H1 (cell line): Measurements from ENCODE around the gene EDDM3A. TPM values are rescaled to one million over a fixed set of nuclear protein-coding genes. Genes with fewer than 3 reads are reported as not detected.

ENCODE experiments used
- CTCF ChIA-PET: fragments of 300-600 bp; sonication (Branson Sonifier 250); formaldehyde crosslinking; loops from one replicate; lab custom pipeline; 2021; ENCODE audit not compliant: partially characterized antibody; lab: Charles Lee
- POLR2A ChIA-PET: fragments of 300-600 bp; sonication (Branson Sonifier 250); formaldehyde crosslinking; loops from one replicate; lab custom pipeline; 2021; ENCODE audit warnings: inconsistent platforms; ENCODE audit not compliant: partially characterized antibody; lab: Charles Lee
- DNase-seq, 2 experiments: peaks; one replicate each; pipeline versions ENCODE4 v3.0.0 to v3.0.0-alpha.2; 2010 to 2022; ENCODE audit warnings: low spot score in 2 of 2, low read depth in 1 of 2, mixed read lengths in 1 of 2
- FAIRE-seq: peaks from 2 replicates; lab custom pipeline; 2011; peaks lifted over from hg19 to GRCh38; lab: Jason Lieb, UNC
- H2AFZ ChIP-seq: 2 replicates; pipeline ENCODE4 v1.8.1; 2012; ENCODE audit warnings: low read length, inconsistent platforms
- H2AK5ac ChIP-seq: 2 replicates; pipeline ENCODE4 v1.6.1; 2013; ENCODE audit warnings: low read depth, low read length
- H2BK120ac ChIP-seq: replicated peaks from 2 replicates; pipeline ENCODE3; 2013; ENCODE audit warnings: low read depth, low read length, inconsistent platforms
- H2BK12ac ChIP-seq: 2 replicates; pipeline ENCODE4 v1.6.1; 2013; ENCODE audit warnings: low read depth, low read length
- H2BK15ac ChIP-seq: 2 replicates; pipeline ENCODE4 v1.6.1; 2013; ENCODE audit warnings: low read length
- H2BK20ac ChIP-seq: 2 replicates; pipeline ENCODE4 v1.6.1; 2013; ENCODE audit warnings: low read length
- H2BK5ac ChIP-seq: 2 replicates; pipeline ENCODE4 v1.6.1; 2013; ENCODE audit warnings: low read depth, low read length
- H3K14ac ChIP-seq: 2 replicates; pipeline ENCODE4 v1.6.1; 2013; ENCODE audit warnings: inconsistent platforms; ENCODE audit not compliant: insufficient read length
- H3K18ac ChIP-seq: 2 replicates; pipeline ENCODE4 v1.6.1; 2013; ENCODE audit warnings: low read length; ENCODE audit errors: extremely low read depth
- H3K23ac ChIP-seq: 2 replicates; pipeline ENCODE4 v1.6.1; 2013; ENCODE audit warnings: inconsistent platforms; ENCODE audit not compliant: insufficient read length
- H3K23me2 ChIP-seq: 2 replicates; pipeline ENCODE4 v1.6.1; 2013; ENCODE audit warnings: low read depth, low read length
- H3K27ac ChIP-seq: 2 replicates; pipeline ENCODE4 v1.6.1; 2011; ENCODE audit warnings: low read depth, low read length, inconsistent platforms
- H3K27me3 ChIP-seq, 4 experiments: replicated peaks in 1 of 4; 1 replicate in 1 of 4; 2 replicates in 3 of 4; pipeline versions ENCODE4 v1.6.1 to v1.8.1; 2011 to 2013; ENCODE audit warnings: low read length in 3 of 4, mild to moderate bottlenecking in 3 of 4, inconsistent platforms in 2 of 4, mixed read lengths in 2 of 4, moderate library complexity in 1 of 4; ENCODE audit not compliant: control insufficient read depth in 3 of 4, insufficient read depth in 3 of 4; ENCODE audit errors: extremely low read depth in 1 of 4
- H3K36me3 ChIP-seq, 4 experiments: 2 replicates each; pipeline versions ENCODE4 v1.6.1 to v1.8.1; 2011 to 2013; ENCODE audit warnings: mild to moderate bottlenecking in 4 of 4, low read length in 3 of 4, moderate library complexity in 2 of 4, control low read depth in 1 of 4, inconsistent platforms in 1 of 4; ENCODE audit not compliant: insufficient read depth in 4 of 4, control insufficient read depth in 2 of 4
- H3K4ac ChIP-seq: replicated peaks from 2 replicates; pipeline ENCODE3; 2013; ENCODE audit warnings: low read length, low read depth, mixed read lengths, inconsistent platforms; ENCODE audit not compliant: insufficient read length
- H3K4me1 ChIP-seq, 4 experiments: replicated peaks in 1 of 4; 1 replicate in 1 of 4; 2 replicates in 3 of 4; pipeline versions ENCODE4 v1.6.1 to v1.8.1; 2011 to 2013; ENCODE audit warnings: low read length in 3 of 4, inconsistent platforms in 2 of 4, mixed read lengths in 1 of 4; ENCODE audit not compliant: insufficient read depth in 4 of 4, control insufficient read depth in 3 of 4
- H3K4me2 ChIP-seq, 2 experiments: 2 replicates each; pipeline versions ENCODE4 v1.6.1 to v1.8.1; 2011 to 2013; ENCODE audit warnings: low read depth in 2 of 2, low read length in 2 of 2, control low read depth in 1 of 2, inconsistent platforms in 1 of 2, mild to moderate bottlenecking in 1 of 2; ENCODE audit not compliant: insufficient read depth in 1 of 2
- H3K4me3 ChIP-seq, 4 experiments: fragments of 200-600, 300-600 bp in 1 of 4; sonication (generic), shearing (Covaris generic), sonication (Bioruptor Twin) in 1 of 4; 2 replicates each; pipeline versions ENCODE4 v1.5.1 to v1.8.1; 2011 to 2016; ENCODE audit warnings: low read length in 4 of 4, low read depth in 3 of 4, control low read depth in 2 of 4, inconsistent platforms in 2 of 4, mild to moderate bottlenecking in 2 of 4, mixed read lengths in 1 of 4, moderate library complexity in 1 of 4; ENCODE audit not compliant: insufficient read depth in 2 of 4; ENCODE audit errors: extremely low read depth in 1 of 4
- H3K56ac ChIP-seq: replicated peaks from 2 replicates; pipeline ENCODE3; 2013; ENCODE audit warnings: low read depth, mild to moderate bottlenecking, mixed read lengths, low read length, inconsistent platforms; ENCODE audit not compliant: insufficient read length
- H3K79me1 ChIP-seq: 2 replicates; pipeline ENCODE4 v1.6.1; 2013; ENCODE audit warnings: low read depth, low read length, control low read depth
- H3K79me2 ChIP-seq, 2 experiments: 2 replicates each; pipeline versions ENCODE4 v1.6.1 to v1.8.1; 2012 to 2013; ENCODE audit warnings: low read length in 2 of 2, mild to moderate bottlenecking in 2 of 2, inconsistent platforms in 1 of 2; ENCODE audit not compliant: insufficient read depth in 2 of 2, control insufficient read depth in 1 of 2
- H3K9ac ChIP-seq, 4 experiments: replicated peaks in 1 of 4; 1 replicate in 1 of 4; 2 replicates in 3 of 4; pipeline versions ENCODE4 v1.6.1 to v1.8.1; 2011 to 2013; ENCODE audit warnings: low read depth in 3 of 4, low read length in 3 of 4, control low read depth in 2 of 4, mild to moderate bottlenecking in 2 of 4, moderate library complexity in 2 of 4, inconsistent platforms in 1 of 4; ENCODE audit errors: extremely low read depth in 1 of 4
- H3K9me3 ChIP-seq, 2 experiments: 2 replicates each; pipeline versions ENCODE4 v1.6.1 to v1.8.1; 2012 to 2013; ENCODE audit warnings: mild to moderate bottlenecking in 2 of 2, moderate library complexity in 2 of 2, control low read depth in 1 of 2, inconsistent platforms in 1 of 2, low read depth in 1 of 2, low read length in 1 of 2, mixed read lengths in 1 of 2; ENCODE audit not compliant: insufficient read depth in 2 of 2
- H4K20me1 ChIP-seq, 2 experiments: replicated peaks in 1 of 2; 2 replicates each; pipeline versions ENCODE3 to v1.8.1; 2011 to 2013; ENCODE audit warnings: inconsistent platforms in 2 of 2, low read length in 2 of 2, mild to moderate bottlenecking in 1 of 2; ENCODE audit not compliant: insufficient read depth in 2 of 2, control insufficient read depth in 1 of 2
- H4K5ac ChIP-seq: 2 replicates; pipeline ENCODE4 v1.6.1; 2013; ENCODE audit warnings: low read length, low read depth, mixed read lengths, inconsistent platforms; ENCODE audit not compliant: insufficient read length
- H4K8ac ChIP-seq: 2 replicates; pipeline ENCODE4 v1.8.0; 2013; ENCODE audit warnings: mild to moderate bottlenecking, moderate library complexity, low read length, inconsistent platforms; ENCODE audit not compliant: insufficient read depth; ENCODE audit errors: extremely low read depth
- H4K91ac ChIP-seq: replicated peaks from 2 replicates; pipeline ENCODE3; 2013; ENCODE audit warnings: low read length, mixed read lengths, inconsistent platforms; ENCODE audit not compliant: insufficient read length
- BRCA1 ChIP-seq: IDR thresholded peaks from 2 replicates; pipeline ENCODE4 v1.6.1; 2012; ENCODE audit warnings: low read depth, low read length, improper control_type of control experiment
- CBX8 ChIP-seq: fragments of 300-800, 300-1000 bp; sonication (generic); IDR thresholded peaks from 2 replicates; pipeline ENCODE4 v1.7.1; 2016; ENCODE audit warnings: low read depth, low read length, borderline replicate concordance
- EP300 ChIP-seq, 2 experiments: IDR thresholded peaks; 1 replicate in 1 of 2; 2 replicates in 1 of 2; pipeline ENCODE4 v1.6.1; 2011 to 2012; ENCODE audit warnings: low read depth in 2 of 2, low read length in 2 of 2, mild to moderate bottlenecking in 2 of 2, borderline replicate concordance in 1 of 2, inconsistent platforms in 1 of 2, moderate library complexity in 1 of 2
- FOSL1 ChIP-seq: IDR thresholded peaks from 2 replicates; pipeline ENCODE4 v1.6.1; 2011; ENCODE audit warnings: mild to moderate bottlenecking, low read depth, low read length, moderate library complexity; ENCODE audit not compliant: insufficient read depth
- GTF2F1 ChIP-seq: IDR thresholded peaks from 2 replicates; pipeline ENCODE4 v1.6.1; 2012; ENCODE audit warnings: low read depth, low read length, improper control_type of control experiment, borderline replicate concordance
- HDAC6 ChIP-seq: IDR thresholded peaks from one replicate; pipeline ENCODE4 v1.7.1; 2012; ENCODE audit warnings: low read depth, mild to moderate bottlenecking, inconsistent platforms, low read length, moderate library complexity
- JUN ChIP-seq: IDR thresholded peaks from 2 replicates; pipeline ENCODE4 v1.6.1; 2011; ENCODE audit warnings: low read depth, mild to moderate bottlenecking, improper control_type of control experiment, low read length
- KDM1A ChIP-seq: fragments of 200-600, 300-600 bp; sonication (generic); IDR thresholded peaks from 2 replicates; pipeline ENCODE4 v1.7.1; 2016; ENCODE audit warnings: mild to moderate bottlenecking, low read length, borderline replicate concordance
- KDM4A ChIP-seq: IDR thresholded peaks from one replicate; pipeline ENCODE4 v1.7.1; 2012; ENCODE audit warnings: low read depth, mild to moderate bottlenecking, moderate library complexity, low read length, inconsistent platforms; ENCODE audit not compliant: severe bottlenecking
- KDM5A ChIP-seq: fragments of 200-600 bp; IDR thresholded peaks from 2 replicates; pipeline ENCODE4 v1.7.1; 2012; ENCODE audit warnings: mild to moderate bottlenecking, low read length, inconsistent platforms, mixed read lengths
- SP2 ChIP-seq: IDR thresholded peaks from 2 replicates; pipeline ENCODE4 v1.6.1; 2012; ENCODE audit warnings: mild to moderate bottlenecking, low read length, inconsistent platforms
- SRF ChIP-seq: IDR thresholded peaks from 2 replicates; pipeline ENCODE4 v1.6.1; 2011; ENCODE audit warnings: mild to moderate bottlenecking, low read depth, low read length, moderate library complexity
- WGBS, 2 experiments: shearing (Covaris generic) in 1 of 2; methylation state at CpG; one replicate each; pipeline versions ENCODE4 v1.1.6 to v1.1.7; 2013 to 2015; ENCODE audit warnings: low lambda C conversion rate in 2 of 2, mixed read lengths in 2 of 2, inconsistent platforms in 1 of 2, low coverage in 1 of 2, missing lambda C conversion rate in 1 of 2; ENCODE audit not compliant: insufficient replicate concordance in 2 of 2, insufficient coverage in 1 of 2, insufficient read length in 1 of 2; ENCODE audit errors: extremely low coverage in 1 of 2, missing lambda C conversion rate in 1 of 2; 5-methylcytosine and 5-hydroxymethylcytosine counted together
- polyA plus RNA-seq, 7 experiments: library from polyadenylated mRNA; depleted of rRNA in 3 of 7; stranded (reverse) in 5 of 7; unstranded in 2 of 7; fragments of >200 nt in 5 of 7; fragments of 200-250 nt in 2 of 7; gene quantifications; 1 replicate in 5 of 7; 2 replicates in 1 of 7; 4 replicates in 1 of 7; pipeline versions ENCODE4 v1.2.1 to v1.2.3, GENCODE V29; 2011 to 2013; ENCODE audit warnings: missing spikeins in 2 of 7, mixed read lengths in 2 of 7
- total RNA-seq: library from RNA; stranded (reverse); fragmentation: NEBNext Ultra II Directional; extraction: Animal tissue kit (Norgen Biotek cat#: 25700); gene quantifications from 2 replicates; pipeline ENCODE4 v1.2.1, GENCODE V29; 2021
- TF ChIP-seq, protein P1 (sequence below): IDR thresholded peaks from 2 replicates; pipeline ENCODE4 v1.6.1; 2012; ENCODE audit warnings: inconsistent platforms

The EDDM3A gene
- total and polyA plus RNA-seq, 2 of the 8 experiments (the other 6 are each of a cell fraction or from before 2014, with no cell fraction given) = 0.09 TPM; not detected in 1

DNA sequence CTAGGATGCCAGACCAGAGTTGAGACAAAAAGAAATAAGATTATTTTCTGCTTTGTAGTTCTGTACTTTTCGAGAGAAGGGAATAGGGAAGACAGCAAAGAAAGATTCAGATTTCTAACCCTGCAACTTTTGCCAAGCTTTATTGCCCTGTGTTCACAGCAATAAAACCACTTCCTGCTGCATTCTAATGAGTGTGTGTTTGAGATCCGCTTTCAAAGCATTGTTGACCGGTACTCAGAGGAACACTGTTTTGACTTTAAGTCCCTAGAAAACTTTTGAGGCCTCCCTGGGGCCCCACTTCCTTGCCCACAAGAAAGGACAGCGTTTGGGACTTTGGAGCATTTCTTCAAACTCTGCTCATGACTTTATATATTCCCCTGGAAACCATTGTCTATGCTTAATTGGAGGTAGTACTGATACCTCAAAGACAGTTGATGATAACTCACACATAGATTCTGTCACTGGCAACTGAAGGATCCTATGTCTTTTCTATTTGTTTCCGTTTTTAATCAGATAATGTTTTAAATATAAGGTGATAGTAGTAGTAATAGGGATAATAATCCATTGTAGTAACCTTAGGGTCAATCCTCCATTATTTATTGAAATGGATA is 36.7 kb downstream of the EDDM3A start:
- Histone ChIP-seq H3K14ac (no peak overlapping the region), H2BK5ac (no peak overlapping the region; the same call in 1 of the 2 replicates), H3K4me2 (peak overlapping the region; percentile 26 to 38; a peak in 2 of 4 replicates), H3K79me1 (no peaks in the 10 kb centered on the region), H3K36me3 (no peaks in the 10 kb centered on the region), H4K5ac (no peak overlapping the region), H2BK20ac (peak overlapping the region; percentile 75; the same call in 1 of the 2 replicates), H4K20me1 (no peaks in the 10 kb centered on the region), H3K9me3 (no peaks in the 10 kb centered on the region), H2AK5ac (no peak overlapping the region), H3K4me3 (no peak overlapping the region), H2BK15ac (no peak overlapping the region), H3K27me3 (no peaks in the 10 kb centered on the region), H3K79me2 (no peaks in the 10 kb centered on the region), H4K8ac (no peak overlapping the region), H3K56ac (no peak overlapping the region), H2BK120ac (no peak overlapping the region), H3K4me1 (peaks cover 4 to 11% (median 5%) of the 10 kb centered on the region in 4 experiments; a peak in 6 of 7 replicates), H3K23me2 (no peaks in the 10 kb centered on the region), H3K27ac (no peak overlapping the region), H3K23ac (no peak overlapping the region), H3K18ac (no peak overlapping the region), H3K4ac (peak overlapping the region; percentile 28), H4K91ac (no peak overlapping the region), H3K9ac (no peak overlapping the region), H2AFZ (no peak overlapping the region; the same call in 1 of the 2 replicates), H2BK12ac (no peak overlapping the region)
- DNase-seq (no peak), FAIRE-seq (peak; percentile 80)
- 47% methylated on average over 5 of the region's 5 CpGs; no CpG with 5 or more reads in 1 of the 2 experiments for WGBS, 2 experiments
- ChIA-PET CTCF (interaction anchor here (0.8 to 2.5 kb wide), 3 partner anchors 8 to 73 kb away, joined by 3 to 10 read pairs (median 3); no protein-coding TSS in a partner anchor), POLR2A (no interaction called here)
- TF ChIP-seq SP2 = no peak
- TF ChIP-seq KDM4A = no peak
- no peak for TF ChIP-seq KDM1A
- no peak for TF ChIP-seq HDAC6
- TF ChIP-seq JUN = no peak
- TF ChIP-seq BRCA1 = no peak
- TF ChIP-seq FOSL1 = no peak
- no peak for TF ChIP-seq CBX8
- TF ChIP-seq EP300 (IDR thresholded peaks at IDR 0.05; ENCODE audit: borderline replicate concordance in 1 of 2, low read depth in 2 of 2, low read length in 2 of 2) = no peak
- no peak for TF ChIP-seq KDM5A
- TF ChIP-seq SRF = no peak
- TF ChIP-seq, protein P1, sequence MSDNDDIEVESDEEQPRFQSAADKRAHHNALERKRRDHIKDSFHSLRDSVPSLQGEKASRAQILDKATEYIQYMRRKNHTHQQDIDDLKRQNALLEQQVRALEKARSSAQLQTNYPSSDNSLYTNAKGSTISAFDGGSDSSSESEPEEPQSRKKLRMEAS = no peak
- TF ChIP-seq GTF2F1 = no peak
